K562 (cell line): ENCODE data around the gene TDRD10. TPM values are rescaled to one million over a fixed set of nuclear protein-coding genes. Genes with fewer than 3 reads are reported as not detected.

Experiments used
- GATAD2B ChIP-seq: fragments of 450-650 bp; IDR thresholded peaks from 2 replicates; pipeline ENCODE4 v1.6.1; 2017; ENCODE audit warnings: mild to moderate bottlenecking, borderline replicate concordance
- KLF6 ChIP-seq: fragments of 250-450 bp; sonication (Bioruptor Pico); IDR thresholded peaks from 2 replicates; pipeline ENCODE4 v1.4.0; 2020; ENCODE audit warnings: mild to moderate bottlenecking, moderate library complexity, borderline replicate concordance
- MLLT1 ChIP-seq, 2 experiments: fragments of 450-650 bp; IDR thresholded peaks; 2 replicates each; pipeline ENCODE4 v1.6.1; 2016
- PML ChIP-seq: IDR thresholded peaks from 2 replicates; pipeline ENCODE4 v1.6.1; 2012; ENCODE audit warnings: low read length, inconsistent platforms
- RAD51 ChIP-seq: fragments of 450-650 bp; IDR thresholded peaks from 2 replicates; pipeline ENCODE4 v1.7.1; 2016; ENCODE audit warnings: low read depth, mild to moderate bottlenecking, borderline replicate concordance
- RBM34 ChIP-seq: fragments of 200-400 bp; formaldehyde crosslinking; IDR thresholded peaks from 2 replicates; pipeline ENCODE4 v1.6.1; 2018; ENCODE audit warnings: low read length, borderline replicate concordance; ENCODE audit not compliant: insufficient read depth
- RFX1 ChIP-seq: fragments of 450-650 bp; IDR thresholded peaks from 2 replicates; pipeline ENCODE4 v1.6.1; 2016; ENCODE audit warnings: mild to moderate bottlenecking, moderate library complexity
- SMAD4 ChIP-seq: fragments of 250-450 bp; sonication (Bioruptor Pico); conservative IDR thresholded peaks from 2 replicates; pipeline ENCODE4 v1.8.0; 2021; ENCODE audit warnings: inconsistent platforms, mild to moderate bottlenecking, moderate library complexity
- SMARCA4 ChIP-seq: fragments of 450-650 bp; IDR thresholded peaks from 2 replicates; pipeline ENCODE4 v1.6.1; 2016
- SMARCB1 ChIP-seq: IDR thresholded peaks from 2 replicates; pipeline ENCODE4 v1.6.1; 2011; ENCODE audit warnings: improper control_type of control experiment, low read depth; ENCODE audit not compliant: insufficient read length
- TBP ChIP-seq: optimal IDR thresholded peaks from 2 replicates; pipeline ENCODE3; 2011; ENCODE audit warnings: low read depth, low read length, improper control_type of control experiment
- ZNF280A ChIP-seq: fragments of 450-650 bp; IDR thresholded peaks from 2 replicates; pipeline ENCODE4 v1.6.1; 2018; ENCODE audit warnings: mild to moderate bottlenecking, low read depth; ENCODE audit not compliant: partially characterized antibody
- ZNF589 ChIP-seq: fragments of 200-800 bp; sonication (Bioruptor generic); IDR thresholded peaks from 2 replicates; pipeline ENCODE4 v1.6.1; 2016; ENCODE audit warnings: low read depth, missing genetic modification characterization, missing compliant biosample characterization
- ZNF785 ChIP-seq: fragments of 250-450 bp; sonication (Bioruptor Pico); IDR thresholded peaks from 2 replicates; pipeline ENCODE4 v1.4.0; 2020; ENCODE audit warnings: mild to moderate bottlenecking
- polyA plus RNA-seq, 8 experiments: library from polyadenylated mRNA; depleted of rRNA in 4 of 8; stranded (reverse) in 5 of 8; unstranded in 3 of 8; fragments of >200 nt; fragmentation: Nextera tagmentation in 2 of 8; fragmentation: Illumina TruSeq in 1 of 8; extraction: Ambion mirVana in 2 of 8; extraction: Trizol in 1 of 8; gene quantifications; 2 replicates each; pipeline versions ENCODE4 v1.2.1 to v1.2.3, GENCODE V29; 2011 to 2014; ENCODE audit warnings: inconsistent platforms in 1 of 8, missing spikeins in 1 of 8
- total RNA-seq, 7 experiments: library from RNA; depleted of rRNA in 6 of 7; stranded (reverse); fragments of >200 nt in 6 of 7; fragmentation: Illumina TruSeq in 2 of 7; extraction: Trizol in 2 of 7; gene quantifications; 2 replicates each; pipeline versions ENCODE4 v1.2.1 to v1.2.3, GENCODE V29; 2011 to 2021; ENCODE audit warnings: low replicate concordance in 1 of 7
- TF ChIP-seq, protein P1 (sequence below): sonication (generic); IDR thresholded peaks from 2 replicates; pipeline ENCODE4 v1.6.1; 2016
- TF ChIP-seq, protein P2 (sequence below), 2 experiments: IDR thresholded peaks; 2 replicates each; pipeline ENCODE4 v1.6.1; 2012; ENCODE audit warnings: improper control_type of control experiment in 2 of 2, low read depth in 2 of 2, low read length in 2 of 2, borderline replicate concordance in 1 of 2
- TF ChIP-seq, protein P3 (sequence below): sonication (generic); formaldehyde crosslinking; IDR thresholded peaks from 2 replicates; pipeline ENCODE4 v1.9.0; 2022; ENCODE audit warnings: mild to moderate bottlenecking, missing genetic modification reagents

TDRD10 gene
- total and polyA plus RNA-seq, 9 of the 15 experiments (the other 6 are each of a cell fraction or from before 2014, with no cell fraction given), result not detected

DNA sequence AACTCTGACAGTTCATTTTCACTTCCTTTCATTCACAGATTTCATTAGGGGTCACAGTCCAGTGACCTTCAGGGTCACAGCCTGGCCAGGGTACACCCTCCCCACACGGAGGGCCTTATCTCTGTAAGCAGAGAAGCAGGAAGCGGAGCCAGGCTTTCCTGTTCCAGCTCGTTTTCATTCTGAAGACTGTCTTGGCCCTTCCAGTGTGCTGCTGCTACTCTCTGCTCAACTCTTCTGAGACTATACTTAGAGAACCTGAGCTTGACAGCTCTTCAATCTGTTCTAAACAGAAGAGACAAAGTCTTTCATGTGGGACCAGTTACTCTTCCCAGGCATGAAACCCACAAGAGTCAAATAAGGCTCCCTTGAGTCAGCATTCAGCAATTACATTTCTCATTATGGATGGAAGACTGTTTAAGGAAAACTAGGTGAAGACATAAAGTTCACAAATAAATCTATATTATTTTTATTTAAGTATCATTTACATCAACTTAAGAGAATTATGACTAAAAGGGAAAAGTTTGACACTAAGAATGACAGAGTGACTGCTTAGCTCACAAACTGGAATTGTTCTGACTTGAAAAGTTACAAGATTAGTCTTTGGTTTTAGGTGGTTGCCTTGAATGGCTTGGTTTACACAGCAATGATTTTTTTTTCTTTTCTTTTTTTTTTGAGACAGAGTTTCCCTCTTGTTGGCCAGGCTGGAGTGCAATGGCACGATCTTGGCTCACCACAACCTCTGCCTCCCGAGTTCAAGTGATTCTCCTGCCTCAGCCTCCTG lies 4.8 kb upstream of the TDRD10 start (continued):
- no peak for TF ChIP-seq RBM34
- TF ChIP-seq, protein P1, sequence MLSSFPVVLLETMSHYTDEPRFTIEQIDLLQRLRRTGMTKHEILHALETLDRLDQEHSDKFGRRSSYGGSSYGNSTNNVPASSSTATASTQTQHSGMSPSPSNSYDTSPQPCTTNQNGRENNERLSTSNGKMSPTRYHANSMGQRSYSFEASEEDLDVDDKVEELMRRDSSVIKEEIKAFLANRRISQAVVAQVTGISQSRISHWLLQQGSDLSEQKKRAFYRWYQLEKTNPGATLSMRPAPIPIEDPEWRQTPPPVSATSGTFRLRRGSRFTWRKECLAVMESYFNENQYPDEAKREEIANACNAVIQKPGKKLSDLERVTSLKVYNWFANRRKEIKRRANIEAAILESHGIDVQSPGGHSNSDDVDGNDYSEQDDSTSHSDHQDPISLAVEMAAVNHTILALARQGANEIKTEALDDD, result no peak
- TF ChIP-seq, protein P2, sequence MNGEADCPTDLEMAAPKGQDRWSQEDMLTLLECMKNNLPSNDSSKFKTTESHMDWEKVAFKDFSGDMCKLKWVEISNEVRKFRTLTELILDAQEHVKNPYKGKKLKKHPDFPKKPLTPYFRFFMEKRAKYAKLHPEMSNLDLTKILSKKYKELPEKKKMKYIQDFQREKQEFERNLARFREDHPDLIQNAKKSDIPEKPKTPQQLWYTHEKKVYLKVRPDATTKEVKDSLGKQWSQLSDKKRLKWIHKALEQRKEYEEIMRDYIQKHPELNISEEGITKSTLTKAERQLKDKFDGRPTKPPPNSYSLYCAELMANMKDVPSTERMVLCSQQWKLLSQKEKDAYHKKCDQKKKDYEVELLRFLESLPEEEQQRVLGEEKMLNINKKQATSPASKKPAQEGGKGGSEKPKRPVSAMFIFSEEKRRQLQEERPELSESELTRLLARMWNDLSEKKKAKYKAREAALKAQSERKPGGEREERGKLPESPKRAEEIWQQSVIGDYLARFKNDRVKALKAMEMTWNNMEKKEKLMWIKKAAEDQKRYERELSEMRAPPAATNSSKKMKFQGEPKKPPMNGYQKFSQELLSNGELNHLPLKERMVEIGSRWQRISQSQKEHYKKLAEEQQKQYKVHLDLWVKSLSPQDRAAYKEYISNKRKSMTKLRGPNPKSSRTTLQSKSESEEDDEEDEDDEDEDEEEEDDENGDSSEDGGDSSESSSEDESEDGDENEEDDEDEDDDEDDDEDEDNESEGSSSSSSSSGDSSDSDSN (IDR thresholded peaks at IDR 0.05; ENCODE audit: borderline replicate concordance in 1 of 2, low read depth in 2 of 2, low read length in 2 of 2), result 0 out of 4 replicates have a peak, but pooled peaks of 1 of the 2 experiments have one; percentile 41
- no peak for TF ChIP-seq TBP
- peak; percentile 68 for TF ChIP-seq SMARCA4
- no peak for TF ChIP-seq KLF6
- no peak for TF ChIP-seq ZNF589 (CRISPR knock-in tag)
- peak; percentile 62; the same call in 1 of the 2 replicates for TF ChIP-seq PML
- TF ChIP-seq MLLT1 (IDR thresholded peaks at IDR 0.05), result no peak
- no peak for TF ChIP-seq RFX1
- TF ChIP-seq SMARCB1, result no peak
- TF ChIP-seq ZNF280A, result no peak
- TF ChIP-seq RAD51, result no peak
- TF ChIP-seq GATAD2B, result peak; percentile 51
- TF ChIP-seq SMAD4, result peak; percentile 67; the same call in 1 of the 2 replicates
- TF ChIP-seq, protein P3, sequence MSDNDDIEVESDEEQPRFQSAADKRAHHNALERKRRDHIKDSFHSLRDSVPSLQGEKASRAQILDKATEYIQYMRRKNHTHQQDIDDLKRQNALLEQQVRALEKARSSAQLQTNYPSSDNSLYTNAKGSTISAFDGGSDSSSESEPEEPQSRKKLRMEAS (CRISPR knock-in tag), result no peak
- TF ChIP-seq ZNF785 (CRISPR knock-in tag), result no peak
